Measurements from ENCODE around the gene EPHB1. TPM values are rescaled to one million over a fixed set of nuclear protein-coding genes. Genes with fewer than 3 reads are reported as not detected.

EPHB1 gene
- total and polyA plus RNA-seq, 2 of the 13 experiments (the other 11 are each of a cell fraction or from before 2014, with no cell fraction given) = 0.07 to 0.21 TPM

- H3K4me1 ChIP-seq (ENCODE audit: insufficient read depth, low read length) = no peaks in the 10 kb centered on the region
- intact Hi-C loops (cut with micrococcal nuclease; ENCODE audit: unreplicated experiment) = no loop called here
- no peak for ATAC-seq
- no peak for DNase-seq (ENCODE audit: low spot score)
- no peak overlapping the region for H2AFZ ChIP-seq (ENCODE audit: low read length)
- BruUV-seq (replicated peaks) = no TSS peak
- no peak overlapping the region for H3K4me2 ChIP-seq (ENCODE audit: low read depth, low read length)
- TF ChIP-seq ZNF570 (CRISPR knock-in tag; IDR thresholded peaks at IDR 0.05; ENCODE audit: borderline replicate concordance) = no peak
- TF ChIP-seq, protein P1, sequence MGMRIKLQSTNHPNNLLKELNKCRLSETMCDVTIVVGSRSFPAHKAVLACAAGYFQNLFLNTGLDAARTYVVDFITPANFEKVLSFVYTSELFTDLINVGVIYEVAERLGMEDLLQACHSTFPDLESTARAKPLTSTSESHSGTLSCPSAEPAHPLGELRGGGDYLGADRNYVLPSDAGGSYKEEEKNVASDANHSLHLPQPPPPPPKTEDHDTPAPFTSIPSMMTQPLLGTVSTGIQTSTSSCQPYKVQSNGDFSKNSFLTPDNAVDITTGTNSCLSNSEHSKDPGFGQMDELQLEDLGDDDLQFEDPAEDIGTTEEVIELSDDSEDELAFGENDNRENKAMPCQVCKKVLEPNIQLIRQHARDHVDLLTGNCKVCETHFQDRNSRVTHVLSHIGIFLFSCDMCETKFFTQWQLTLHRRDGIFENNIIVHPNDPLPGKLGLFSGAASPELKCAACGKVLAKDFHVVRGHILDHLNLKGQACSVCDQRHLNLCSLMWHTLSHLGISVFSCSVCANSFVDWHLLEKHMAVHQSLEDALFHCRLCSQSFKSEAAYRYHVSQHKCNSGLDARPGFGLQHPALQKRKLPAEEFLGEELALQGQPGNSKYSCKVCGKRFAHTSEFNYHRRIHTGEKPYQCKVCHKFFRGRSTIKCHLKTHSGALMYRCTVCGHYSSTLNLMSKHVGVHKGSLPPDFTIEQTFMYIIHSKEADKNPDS (CRISPR knock-in tag; IDR thresholded peaks at IDR 0.05) = no peak
- no peak for TF ChIP-seq ZNF3 (CRISPR knock-in tag; IDR thresholded peaks at IDR 0.05)
- TF ChIP-seq HOXA7 (CRISPR knock-in tag; IDR thresholded peaks at IDR 0.05) = no peak
- TF ChIP-seq XBP1 (CRISPR knock-in tag; IDR thresholded peaks at IDR 0.05) = no peak
- no peak for TF ChIP-seq NR2F2 (IDR thresholded peaks at IDR 0.05; ENCODE audit: borderline replicate concordance, low read depth)
- TF ChIP-seq NFAT5 (CRISPR knock-in tag; IDR thresholded peaks at IDR 0.05) = no peak
- no peak for TF ChIP-seq ZNF256 (CRISPR knock-in tag; conservative IDR thresholded peaks at IDR 0.05)
- no peak for TF ChIP-seq ETV6 (CRISPR knock-in tag; conservative IDR thresholded peaks at IDR 0.05)
- no peak for TF ChIP-seq FOXA3 (CRISPR knock-in tag; IDR thresholded peaks at IDR 0.05)
- TF ChIP-seq, protein P2, sequence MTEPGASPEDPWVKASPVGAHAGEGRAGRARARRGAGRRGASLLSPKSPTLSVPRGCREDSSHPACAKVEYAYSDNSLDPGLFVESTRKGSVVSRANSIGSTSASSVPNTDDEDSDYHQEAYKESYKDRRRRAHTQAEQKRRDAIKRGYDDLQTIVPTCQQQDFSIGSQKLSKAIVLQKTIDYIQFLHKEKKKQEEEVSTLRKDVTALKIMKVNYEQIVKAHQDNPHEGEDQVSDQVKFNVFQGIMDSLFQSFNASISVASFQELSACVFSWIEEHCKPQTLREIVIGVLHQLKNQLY (CRISPR knock-in tag; IDR thresholded peaks at IDR 0.05) = no peak
- no peak for TF ChIP-seq ZNF33A (CRISPR knock-in tag; IDR thresholded peaks at IDR 0.05; ENCODE audit: borderline replicate concordance)
- no peak for TF ChIP-seq ARNT (IDR thresholded peaks at IDR 0.05)
- no peak for TF ChIP-seq U2AF2 (IDR thresholded peaks at IDR 0.05; ENCODE audit: low read depth, low read length)
- no peak for TF ChIP-seq NFKBIZ (CRISPR knock-in tag; IDR thresholded peaks at IDR 0.05)
- no peak for TF ChIP-seq SRSF4 (IDR thresholded peaks at IDR 0.05; ENCODE audit: low read depth, low read length, poor library complexity, severe bottlenecking)
- in situ Hi-C loops (cut with HindIII; ENCODE audit: extremely low pct_ligation_motif_present, low pct_unique_long_range_greater_than_20kb) = no loop called here
- ChIA-PET CTCF (ENCODE audit: low intra/inter-chr PET ratio, low total read pairs) (no interaction called here), POLR2A (no interaction called here)
- H3K36me3 ChIP-seq (replicated peaks in 1 of 2; ENCODE audit: control insufficient read depth in 1 of 2, insufficient read depth in 2 of 2, low read length in 2 of 2) = no peaks in the 10 kb centered on the region
- H3K27ac ChIP-seq (ENCODE audit: extremely low read length, insufficient read depth, low read length) = no peak overlapping the region
- H3K9ac ChIP-seq (ENCODE audit: insufficient read depth, low read depth, low read length) = no peak overlapping the region
- peaks cover 0 to 4% of the 10 kb centered on the region in 2 experiments; a peak in 2 of 5 replicates for H3K27me3 ChIP-seq (ENCODE audit: control insufficient read depth in 1 of 2, insufficient read depth in 2 of 2, low read length in 2 of 2)
- no peak overlapping the region for H3K4me3 ChIP-seq (replicated peaks in 1 of 3; ENCODE audit: insufficient read depth in 1 of 3, low read depth in 2 of 3, low read length in 3 of 3)
- H3K79me2 ChIP-seq (ENCODE audit: insufficient read depth, low read length) = no peaks in the 10 kb centered on the region
- no peak for FAIRE-seq
- H3K9me3 ChIP-seq (ENCODE audit: low read length) = no peaks in the 10 kb centered on the region
- 0% methylated on average over 2 of the region's 2 CpGs for WGBS (ENCODE audit: low lambda C conversion rate)
- H4K20me1 ChIP-seq (ENCODE audit: insufficient read depth, low read length) = no peaks in the 10 kb centered on the region
Observed at GRCh38 chr3:134895181-134895580, 100.1 kb downstream of the EPHB1 start.
